DMS79 treated with DMSO at 0.1 percent for 48 hours (cell line): ENCODE data around the gene TXNL4A.
A peak's percentile ranks its signal among the peaks of the same experiment; 100 is the strongest.
"Not testable (repeated sequence)": the region's sequence is repeated elsewhere in the genome, so short reads cannot be mapped to it uniquely, and the experiment has no call there.

Source experiments
- DNase-seq: peaks from one replicate; lab custom pipeline; 2025; lab: John Stamatoyannopoulos, UW

Gene TXNL4A, protein sequence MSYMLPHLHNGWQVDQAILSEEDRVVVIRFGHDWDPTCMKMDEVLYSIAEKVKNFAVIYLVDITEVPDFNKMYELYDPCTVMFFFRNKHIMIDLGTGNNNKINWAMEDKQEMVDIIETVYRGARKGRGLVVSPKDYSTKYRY

GRCh38 chr18:79988451-79989194 is at the start of gene TXNL4A:
TXNL4A (minus strand) TSS chr18:79988563; CDS start chr18:79988392, 171 bp downstream.
- peak; percentile 56 for DNase-seq

DNA sequence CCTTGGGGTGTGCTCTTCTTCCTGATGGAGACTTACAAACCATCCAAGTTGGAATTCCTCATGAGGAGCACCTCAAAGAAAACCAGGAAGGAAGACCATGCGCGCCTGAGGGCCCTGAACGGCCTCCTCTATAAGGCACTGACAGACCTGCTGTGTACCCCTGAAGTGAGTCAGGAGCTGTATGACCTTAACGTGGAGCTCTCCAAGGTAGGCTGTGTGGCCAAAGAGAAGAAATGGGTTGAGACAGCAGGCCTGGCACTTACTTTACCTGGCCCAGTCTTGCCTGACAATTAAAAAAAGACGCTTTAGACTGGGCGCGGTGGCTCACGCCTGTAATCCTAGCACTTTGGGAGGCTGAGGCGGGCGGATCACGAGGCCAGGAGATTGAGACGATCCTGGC is 48.9 kb upstream of the TXNL4A start:
- DNase-seq = no peak

GRCh38 chr18:80035997-80036396 is 47.6 kb upstream of the TXNL4A start:
- no peak for DNase-seq

DNA sequence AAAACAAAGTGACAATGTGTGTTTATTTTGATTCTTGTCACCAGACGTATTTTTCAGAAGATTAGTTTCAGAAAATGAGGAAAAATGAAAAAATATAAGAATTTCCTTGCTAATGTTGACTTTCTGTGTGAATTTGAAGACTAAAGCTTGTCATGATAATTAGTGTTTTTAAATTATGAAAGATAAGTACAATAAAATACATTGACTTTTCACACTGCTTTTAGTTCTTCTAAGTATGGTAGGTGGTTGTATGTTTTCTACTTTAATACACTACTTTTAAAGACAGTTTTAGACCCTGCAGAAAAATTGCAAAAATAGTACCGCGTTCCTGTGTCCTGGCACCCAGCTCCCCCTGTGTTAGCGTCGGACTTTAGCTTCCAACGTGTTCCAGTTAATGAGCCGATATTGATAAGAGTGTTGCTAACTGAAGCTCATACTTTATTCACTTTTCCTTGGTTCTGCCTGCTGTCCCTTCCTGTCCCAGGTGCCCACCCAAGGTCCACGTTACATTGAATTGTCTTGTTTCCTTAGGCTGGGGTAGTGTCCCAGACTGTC is 46.6 kb upstream of the TXNL4A start:
- peak; percentile 16 for DNase-seq

DNA sequence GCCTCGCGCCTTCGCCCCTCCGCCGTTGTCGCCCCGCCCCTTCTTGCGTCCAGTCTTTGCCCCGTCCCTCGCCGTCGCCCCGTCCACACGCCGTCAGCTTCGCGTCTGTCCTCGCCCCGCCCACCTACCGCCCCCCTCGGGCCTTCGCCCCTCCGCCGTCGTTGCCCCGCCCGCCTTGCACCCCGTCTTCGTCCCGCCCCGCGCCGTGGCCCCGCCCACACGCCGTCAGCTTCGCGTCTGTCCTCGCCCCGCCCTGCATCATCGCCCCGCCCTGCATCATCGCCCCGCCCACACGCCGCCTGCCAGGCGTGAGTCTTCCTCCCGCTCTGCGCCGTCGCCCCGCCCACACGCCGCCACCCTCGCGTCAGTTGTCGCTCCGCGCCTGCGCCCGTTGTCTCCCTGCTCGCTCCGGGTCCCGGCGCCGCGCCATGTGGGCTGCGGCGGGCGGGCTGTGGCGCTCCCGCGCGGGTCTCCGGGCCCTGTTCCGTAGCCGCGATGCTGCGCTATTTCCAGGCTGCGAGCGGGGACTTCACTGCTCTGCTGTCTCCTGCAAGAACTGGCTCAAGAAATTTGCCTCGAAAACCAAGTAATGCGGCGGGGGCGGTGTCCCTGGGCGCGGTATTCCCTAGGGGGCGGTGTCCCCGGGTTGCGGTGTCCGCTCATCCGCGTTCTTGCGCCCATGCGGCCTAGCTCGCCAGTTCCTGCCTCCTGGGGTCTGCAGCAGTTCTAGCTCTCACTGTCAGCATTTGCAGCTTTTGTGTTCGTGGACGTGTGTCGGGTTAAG is 45.9 kb upstream of the TXNL4A start, which contains the start of gene RBFA:
Gene RBFA (plus strand): TSS at position 367 of the 784 bp plus-strand sequence. CDS start 62 bp downstream, at position 429.
- DNase-seq = peak; percentile 97

DNA sequence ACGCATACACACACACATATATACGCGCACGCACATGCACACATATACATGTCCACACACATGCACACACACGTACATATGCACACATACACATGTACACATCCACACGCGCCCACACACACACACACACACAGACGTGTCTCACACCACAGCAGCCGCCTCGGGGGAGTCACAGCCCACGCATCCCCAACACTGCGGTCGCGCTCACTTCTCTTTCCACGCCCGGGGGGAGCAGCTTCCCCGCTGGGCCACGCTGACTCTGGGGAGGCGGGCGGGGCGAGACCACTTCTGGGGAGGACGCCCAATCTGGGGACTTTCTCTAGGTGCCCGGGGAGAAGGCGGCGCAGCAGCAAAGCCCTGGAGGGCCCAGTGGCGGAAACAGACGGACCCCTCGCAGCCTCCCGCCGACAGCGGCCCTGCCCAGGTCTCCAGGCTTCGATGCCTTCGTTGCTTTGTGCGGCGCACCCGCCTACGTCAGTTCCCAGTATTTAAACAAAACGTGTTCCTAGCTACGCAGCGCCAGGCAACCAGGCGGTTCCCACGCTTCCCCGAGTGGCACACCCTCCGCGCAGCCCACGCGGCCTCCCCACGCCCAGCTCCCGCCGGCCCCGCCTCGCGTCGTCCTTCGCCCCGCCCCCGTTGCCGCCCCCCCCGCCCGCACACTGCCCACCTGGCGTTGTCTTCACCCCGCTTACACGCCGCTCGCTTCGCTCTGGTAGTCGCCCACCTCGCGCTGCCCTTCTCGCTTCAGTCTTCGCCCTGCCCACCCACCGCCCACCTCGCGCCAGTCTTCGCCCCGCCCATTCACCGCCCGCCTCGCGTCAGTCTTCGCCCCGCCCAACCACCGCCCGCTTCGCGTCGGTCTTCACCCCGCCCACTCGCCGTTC is 45.1 kb upstream of the TXNL4A start:
- no peak for DNase-seq

DNA sequence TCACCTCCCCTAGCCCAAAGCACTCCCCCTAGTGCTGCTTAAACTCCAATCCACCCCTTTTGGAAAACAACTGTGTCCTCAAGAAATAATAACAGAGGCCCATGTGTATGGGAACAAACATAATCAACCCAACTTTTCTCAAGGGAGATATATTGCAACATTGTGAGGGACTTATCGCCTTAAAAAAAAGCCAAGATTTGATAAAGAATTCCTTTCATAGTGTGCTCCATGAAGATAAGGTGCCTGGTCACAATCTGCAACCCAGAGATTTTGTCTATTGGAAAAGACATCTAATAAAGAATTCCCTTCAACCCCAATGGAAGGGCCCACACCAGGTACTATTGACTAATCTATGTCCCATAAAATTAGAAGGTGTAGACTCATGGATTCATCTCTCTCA is 41.3 kb upstream of the TXNL4A start:
- no peak for DNase-seq

GRCh38 chr18:80027719-80028118 is 39.4 kb upstream of the TXNL4A start:
- DNase-seq = not testable (repeated sequence)

DNA sequence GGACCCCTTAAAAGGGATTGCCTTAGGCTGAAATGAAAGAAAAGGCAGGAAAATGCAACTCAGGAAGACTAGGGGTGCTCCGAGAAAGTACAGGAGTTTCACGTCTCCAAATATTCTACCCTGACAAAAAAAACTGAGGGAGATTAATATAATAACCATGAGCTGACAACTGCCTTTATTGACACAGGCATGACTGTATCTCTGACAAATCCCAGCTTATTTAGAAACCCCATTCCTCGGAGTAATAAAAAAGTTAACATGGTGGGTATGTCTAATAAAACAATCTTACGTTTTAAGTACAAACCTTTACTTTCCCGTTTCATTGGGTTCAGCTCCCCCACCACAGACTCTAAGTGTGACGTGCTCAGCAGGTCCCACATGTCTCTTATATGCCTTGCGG is 38.0 kb upstream of the TXNL4A start:
- no peak for DNase-seq

DNA sequence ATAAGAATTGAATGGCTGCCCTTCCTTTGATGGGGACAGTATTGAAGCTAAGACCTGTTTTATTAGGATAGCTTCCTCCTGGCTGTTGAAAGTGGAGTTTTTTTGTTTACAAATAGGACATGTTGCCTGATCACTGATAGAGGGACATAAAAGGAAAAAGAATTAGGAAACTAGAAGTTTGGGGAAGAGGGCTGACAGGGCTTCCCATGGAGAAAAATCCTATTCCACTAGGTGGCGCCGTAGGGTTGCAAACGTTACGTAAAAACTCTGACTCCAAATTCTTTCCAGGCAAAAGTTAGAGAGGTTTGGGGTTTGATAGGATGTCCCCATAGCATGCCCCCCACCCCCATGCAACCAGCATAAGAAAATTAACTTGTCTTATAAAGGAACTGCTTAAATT is 34.8 kb upstream of the TXNL4A start:
- DNase-seq = no peak

DNA sequence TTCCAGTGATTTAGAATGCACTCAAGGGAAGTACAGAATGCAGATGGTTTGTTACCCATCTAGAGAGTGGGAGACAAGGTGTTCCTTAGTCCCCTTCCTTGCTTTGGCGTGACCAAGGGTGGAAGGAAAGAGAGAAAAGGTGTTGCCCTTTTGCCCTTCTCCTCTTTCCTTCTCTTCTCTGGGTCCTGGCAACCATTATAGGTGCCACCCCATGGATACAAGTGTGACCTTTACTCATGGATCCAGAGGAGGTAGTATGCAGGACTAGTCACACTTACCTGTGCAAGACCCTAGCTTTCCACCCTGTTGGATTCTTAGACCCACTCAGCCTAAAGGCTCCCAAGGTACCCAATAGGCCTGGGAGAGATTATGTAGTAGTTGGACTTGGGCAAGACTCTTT is 34.2 kb upstream of the TXNL4A start:
- no peak for DNase-seq

GRCh38 chr18:80012714-80013113 is 24.4 kb upstream of the TXNL4A start:
- DNase-seq = no peak

GRCh38 chr18:80011496-80012137 is 23.3 kb upstream of the TXNL4A start:
- DNase-seq = not testable (repeated sequence)

- no peak for DNase-seq
These were observed 22.2 kb upstream of the TXNL4A start for GRCh38 chr18:80010551-80010906.

DNA sequence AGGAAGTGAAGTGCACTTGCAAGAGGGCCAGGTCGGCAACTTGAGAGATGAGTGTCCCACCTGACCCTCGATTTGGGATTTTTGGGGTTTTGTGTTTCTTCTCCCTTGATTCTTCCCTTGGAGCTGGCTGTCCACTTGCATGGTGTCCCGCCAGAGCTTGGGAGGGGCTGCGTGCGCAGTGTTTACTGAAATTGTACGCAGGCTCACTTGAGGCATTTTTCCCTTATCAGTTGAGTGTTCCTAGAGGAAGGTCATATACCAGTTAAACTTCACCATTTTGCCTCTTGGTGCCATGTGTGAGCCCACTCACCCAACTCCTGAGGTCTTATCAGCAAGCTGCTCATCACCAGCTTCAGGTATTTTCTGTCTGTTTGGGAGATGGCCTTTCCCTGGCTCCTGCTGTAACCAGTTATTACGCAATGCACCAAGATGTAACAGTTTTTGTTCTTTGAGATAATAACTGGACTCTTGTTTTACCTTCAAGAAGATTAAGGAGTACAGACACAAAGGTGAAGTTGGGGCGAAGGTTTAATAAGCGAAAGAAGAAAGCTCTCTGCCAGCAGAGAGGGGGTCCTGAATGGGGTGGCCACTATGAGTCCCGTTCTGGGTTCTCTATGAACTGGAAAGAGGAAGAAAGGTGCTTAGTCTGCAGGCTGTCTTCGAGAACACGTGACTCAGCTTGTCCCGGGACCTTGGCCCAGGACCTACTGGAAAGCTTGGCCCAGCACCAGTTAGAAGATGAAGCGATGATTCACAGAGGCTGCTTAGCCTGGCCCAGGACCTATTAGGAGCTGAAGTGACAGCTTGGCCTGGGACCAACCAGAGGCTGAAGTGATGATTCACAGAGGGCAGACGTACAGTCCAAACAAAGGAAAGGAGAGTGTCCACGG is 21.5 kb upstream of the TXNL4A start:
- no peak for DNase-seq

DNA sequence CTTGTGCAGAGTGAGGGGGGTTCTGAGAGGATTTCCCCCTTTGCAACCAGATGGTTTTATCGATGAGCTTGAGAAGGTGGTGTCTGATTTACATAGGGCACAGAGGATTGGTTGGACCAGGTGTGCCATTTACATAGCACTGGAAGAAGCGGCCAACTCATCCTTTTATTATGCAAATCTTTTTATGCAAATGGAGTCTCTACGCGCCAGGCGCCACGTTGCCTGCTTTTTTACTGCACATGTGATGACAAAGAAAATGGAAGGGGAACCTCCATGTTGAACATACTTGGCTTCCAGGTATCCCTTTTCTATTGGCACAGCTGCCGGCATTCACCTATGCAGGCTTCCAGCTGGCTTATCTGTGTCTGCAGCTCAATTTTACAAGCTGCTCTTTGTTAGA is 18.4 kb upstream of the TXNL4A start:
- no peak for DNase-seq

DNA sequence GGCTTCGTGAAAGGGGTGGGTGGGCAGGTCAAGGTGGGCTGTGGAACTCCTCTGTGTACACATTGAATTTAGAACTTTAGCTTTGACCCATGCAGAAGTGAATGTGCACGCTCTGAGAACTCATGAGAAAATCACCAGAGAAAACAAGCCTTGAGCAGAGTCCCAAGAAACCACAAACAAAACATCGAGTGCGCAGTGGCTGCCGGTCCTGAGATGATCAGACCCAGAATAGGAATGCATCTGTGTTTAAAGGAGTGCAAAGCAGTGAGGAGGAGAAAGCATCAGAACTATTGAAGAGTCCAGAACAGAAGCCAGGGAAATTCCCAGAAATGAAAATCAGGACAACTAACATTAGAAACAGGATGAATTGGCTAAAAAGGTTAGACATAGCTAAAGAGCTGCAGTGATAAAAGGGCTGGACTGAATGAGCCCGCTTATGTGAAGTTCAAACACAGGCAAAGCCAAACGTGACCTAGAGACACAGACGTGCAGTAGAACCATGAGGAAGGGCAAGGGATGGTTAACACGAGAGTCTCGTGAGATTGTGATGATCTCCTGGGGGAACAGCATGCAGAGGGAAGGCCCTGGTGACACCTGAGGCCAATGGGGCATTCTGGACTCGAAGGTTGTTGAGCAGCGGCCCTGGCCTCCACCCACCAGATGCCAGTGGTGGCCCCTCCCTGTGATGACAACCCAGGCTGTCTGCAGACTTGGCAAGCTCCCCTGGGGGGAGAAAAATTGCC is 16.4 kb upstream of the TXNL4A start:
- no peak for DNase-seq

DNA sequence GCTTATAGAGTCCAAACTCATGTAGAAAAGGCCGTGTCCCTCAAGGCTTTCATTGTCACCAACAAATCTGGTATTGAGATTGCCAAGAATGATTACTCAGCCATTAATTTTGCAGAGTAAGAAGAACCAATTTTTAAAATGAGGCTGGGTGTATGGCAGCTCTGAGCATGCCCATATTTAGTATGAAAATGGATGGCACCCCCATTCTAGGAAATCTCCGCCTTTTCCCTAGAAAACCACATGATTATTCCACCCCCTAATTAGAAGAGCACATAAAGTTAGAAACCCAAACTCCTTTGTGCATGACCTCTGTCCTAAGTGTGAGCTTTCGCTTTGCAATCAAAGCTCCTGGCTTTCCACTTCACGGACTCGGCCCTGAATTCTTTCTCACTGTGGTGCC is 14.1 kb upstream of the TXNL4A start:
- DNase-seq = no peak

DNA sequence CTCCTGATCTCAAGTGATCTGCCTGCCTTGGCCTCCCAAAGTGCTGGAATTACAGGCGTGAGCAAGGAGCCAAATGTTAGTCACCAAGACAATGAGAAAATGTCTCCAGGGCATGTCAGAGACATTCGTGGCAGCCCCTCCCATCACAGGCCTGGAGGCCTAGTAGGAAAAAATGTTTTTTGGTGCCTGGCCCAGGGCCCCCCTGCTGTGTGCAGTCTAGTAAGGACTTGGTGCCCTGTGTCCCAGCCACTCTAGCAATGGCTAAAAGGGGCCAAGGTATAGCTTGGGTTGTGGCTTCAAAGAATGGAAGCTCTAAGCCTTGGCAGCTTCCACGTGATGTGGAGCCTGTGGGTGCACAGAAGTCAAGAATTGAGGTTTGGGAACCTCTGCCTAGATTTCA is 12.5 kb upstream of the TXNL4A start:
- DNase-seq = no peak
